MM.1S (cell line): ENCODE data around the gene ACAD11.

Experiments used
- DNase-seq: peaks from one replicate; pipeline ENCODE4 v3.0.0-alpha.2; 2015
- H2AFZ ChIP-seq: fragments of 300-600 bp; sonication (generic); 2 replicates; pipeline ENCODE4 v1.6.0; 2016; ENCODE audit warnings: antibody characterized with exemption, low read length
- H3F3A ChIP-seq: fragments of 300-600 bp; sonication (generic); 2 replicates; pipeline ENCODE4 v1.6.1; 2016; ENCODE audit warnings: mild to moderate bottlenecking, antibody characterized with exemption, low read length, moderate library complexity, mixed read lengths; ENCODE audit not compliant: insufficient read depth
- H3K27ac ChIP-seq: fragments of 300-600 bp; sonication (generic); 2 replicates; pipeline ENCODE4 v1.5.1; 2016; ENCODE audit warnings: mild to moderate bottlenecking, low read length
- H3K27me3 ChIP-seq: fragments of 300-600 bp; sonication (generic); replicated peaks from 2 replicates; pipeline ENCODE4 v1.6.0; 2016; ENCODE audit warnings: low read length; ENCODE audit not compliant: insufficient read depth
- H3K36me3 ChIP-seq: fragments of 300-600 bp; sonication (generic); replicated peaks from 2 replicates; pipeline ENCODE4 v1.6.1; 2016; ENCODE audit warnings: mild to moderate bottlenecking, low read length, mixed read lengths; ENCODE audit not compliant: insufficient read depth
- H3K4me1 ChIP-seq: fragments of 300-600 bp; sonication (generic); 2 replicates; pipeline ENCODE4 v1.6.1; 2016; ENCODE audit warnings: low read length, mixed read lengths
- H3K4me2 ChIP-seq: fragments of 300-600 bp; sonication (generic); 2 replicates; pipeline ENCODE4 v1.6.0; 2016; ENCODE audit warnings: low read depth, low read length
- H3K4me3 ChIP-seq: fragments of 300-600 bp; sonication (generic); 2 replicates; pipeline ENCODE4 v1.5.1; 2016; ENCODE audit warnings: low read length, mixed read lengths
- H3K79me2 ChIP-seq: fragments of 300-600 bp; sonication (generic); 2 replicates; pipeline ENCODE4 v1.6.1; 2016; ENCODE audit warnings: mixed run types, low read length, mixed read lengths
- H3K9ac ChIP-seq: fragments of 300-600 bp; sonication (generic); 2 replicates; pipeline ENCODE4 v1.6.1; 2016; ENCODE audit warnings: low read length, mixed read lengths
- H3K9me2 ChIP-seq: fragments of 300-600 bp; sonication (generic); replicated peaks from 2 replicates; pipeline ENCODE4 v1.6.1; 2016; ENCODE audit warnings: mild to moderate bottlenecking, low read length, mixed read lengths; ENCODE audit not compliant: insufficient read depth
- H3K9me3 ChIP-seq: fragments of 300-600 bp; sonication (generic); replicated peaks from 2 replicates; pipeline ENCODE4 v1.6.1; 2016; ENCODE audit warnings: mild to moderate bottlenecking, low read length, mixed read lengths; ENCODE audit not compliant: insufficient read depth
- H4K20me1 ChIP-seq: fragments of 300-600 bp; sonication (generic); 2 replicates; pipeline ENCODE4 v1.6.1; 2016; ENCODE audit warnings: mild to moderate bottlenecking, low read length, moderate library complexity, mixed read lengths; ENCODE audit not compliant: insufficient read depth
- CTCF ChIP-seq: fragments of 300-600 bp; sonication (generic); IDR thresholded peaks from 2 replicates; pipeline ENCODE4 v1.5.1; 2016; ENCODE audit warnings: antibody characterized with exemption, low read length, mixed read lengths
- EZH2 ChIP-seq: fragments of 300-600 bp; sonication (generic); optimal IDR thresholded peaks from 2 replicates; pipeline ENCODE3; 2017; ENCODE audit warnings: low read depth, mild to moderate bottlenecking, antibody characterized with exemption, low read length, mixed read lengths
- EZH2phosphoT487 ChIP-seq: fragments of 300-600 bp; sonication (generic); IDR thresholded peaks from 2 replicates; pipeline ENCODE4 v1.6.1; 2018; ENCODE audit warnings: antibody characterized with exemption, low read length

The ACAD11 gene

GRCh38 chr3:132550579-132551305 lies 108.9 kb downstream of the ACAD11 start:
- Histone ChIP-seq H3K27me3 (no peaks in the 10 kb centered on the region), H3K9me2 (no peaks in the 10 kb centered on the region), H3K9ac (peak overlapping the region; percentile 16; the same call in 1 of the 2 replicates), H3K4me1 (peaks cover 36% of the 10 kb centered on the region), H4K20me1 (no peaks in the 10 kb centered on the region), H3K9me3 (no peaks in the 10 kb centered on the region), H3K79me2 (no peaks in the 10 kb centered on the region), H2AFZ (no peak overlapping the region), H3K36me3 (no peaks in the 10 kb centered on the region), H3K4me3 (peak overlapping the region; percentile 2; the same call in 1 of the 2 replicates), H3K27ac (peak overlapping the region; percentile 83), H3F3A (peaks cover 22% of the 10 kb centered on the region), H3K4me2 (peak overlapping the region; percentile 57)
- DNase-seq: peak; percentile 33
- TF ChIP-seq EZH2: no peak

DNA sequence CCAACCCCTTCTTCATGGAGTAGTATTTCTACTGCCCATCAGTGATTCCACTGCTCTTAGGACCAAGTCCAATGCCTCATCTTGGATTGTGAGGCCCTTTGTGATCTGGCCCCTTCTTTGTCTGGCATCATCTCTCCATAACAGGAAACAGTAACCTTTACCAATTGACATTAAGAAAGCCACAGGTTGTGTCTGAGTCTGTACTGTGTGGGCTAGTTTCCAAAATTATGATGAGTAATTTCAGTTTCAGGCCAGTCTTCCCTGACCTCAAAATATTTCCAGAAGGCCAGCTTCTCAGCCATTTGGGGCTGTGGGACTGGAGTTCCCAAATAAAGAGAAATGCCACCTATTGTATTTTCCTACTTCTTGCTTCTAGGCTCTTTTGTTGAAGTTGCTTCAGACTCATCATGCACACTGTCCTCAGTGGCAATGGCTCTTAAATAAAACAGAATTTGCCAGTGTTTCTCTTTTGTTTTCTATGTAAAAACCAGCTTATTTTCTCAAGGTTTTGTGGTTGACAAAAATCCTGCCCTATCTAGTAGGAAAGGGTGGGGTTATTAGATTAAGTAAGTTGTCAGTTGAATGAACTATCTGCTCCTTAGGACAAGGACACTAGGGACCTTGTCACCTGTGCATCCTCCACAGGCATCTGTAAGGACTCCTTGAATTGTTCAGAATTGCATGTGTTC lies 109.6 kb downstream of the ACAD11 start:
- H3K9ac ChIP-seq: peak overlapping the region; percentile 16; the same call in 1 of the 2 replicates
- peak overlapping the region; percentile 83 for H3K27ac ChIP-seq
- no peaks in the 10 kb centered on the region for H3K9me2 ChIP-seq
- TF ChIP-seq CTCF (no peak), EZH2 (no peak), EZH2phosphoT487 (no peak)
- peak overlapping the region; percentile 20; the same call in 1 of the 2 replicates for H2AFZ ChIP-seq
- H3K79me2 ChIP-seq: no peaks in the 10 kb centered on the region
- peak overlapping the region; percentile 57 for H3K4me2 ChIP-seq
- H4K20me1 ChIP-seq: no peaks in the 10 kb centered on the region
- no peaks in the 10 kb centered on the region for H3K9me3 ChIP-seq
- H3K4me1 ChIP-seq: peaks cover 36% of the 10 kb centered on the region
- H3F3A ChIP-seq: peaks cover 22% of the 10 kb centered on the region
- DNase-seq: peak; percentile 67
- H3K36me3 ChIP-seq: no peaks in the 10 kb centered on the region
- H3K27me3 ChIP-seq: no peaks in the 10 kb centered on the region
- H3K4me3 ChIP-seq: peak overlapping the region; percentile 2; the same call in 1 of the 2 replicates

DNA sequence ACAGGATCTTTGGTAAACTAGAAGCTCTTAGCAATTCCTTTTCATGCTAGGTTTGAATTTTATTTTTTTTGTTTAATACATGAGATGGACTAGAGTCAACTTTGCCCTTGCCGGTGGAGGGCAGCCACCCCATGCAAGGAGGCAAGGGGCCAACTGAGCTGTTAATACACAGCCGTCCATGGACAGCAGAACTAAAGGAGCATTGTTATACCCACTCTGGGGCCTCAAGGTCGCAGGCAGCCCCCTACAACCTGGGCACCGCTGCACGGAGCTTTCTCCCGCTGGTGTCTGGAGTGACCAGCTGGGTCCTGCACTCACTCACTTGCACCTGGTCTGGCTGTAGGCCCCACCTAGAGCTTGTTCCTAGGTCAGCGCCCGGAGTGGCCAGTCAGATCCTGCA lies 110.4 kb downstream of the ACAD11 start:
- Histone ChIP-seq H3F3A (peaks cover 22% of the 10 kb centered on the region), H2AFZ (no peak overlapping the region), H3K9ac (no peak overlapping the region), H3K79me2 (no peaks in the 10 kb centered on the region), H3K4me2 (peak overlapping the region; percentile 57; the same call in 1 of the 2 replicates), H3K4me3 (no peak overlapping the region), H4K20me1 (no peaks in the 10 kb centered on the region), H3K27me3 (no peaks in the 10 kb centered on the region), H3K36me3 (no peaks in the 10 kb centered on the region), H3K9me2 (no peaks in the 10 kb centered on the region), H3K4me1 (peaks cover 36% of the 10 kb centered on the region), H3K9me3 (no peaks in the 10 kb centered on the region), H3K27ac (peak overlapping the region; percentile 83; the same call in 1 of the 2 replicates)
- TF ChIP-seq CTCF (no peak), EZH2 (no peak), EZH2phosphoT487 (no peak)
- DNase-seq: no peak
